ENCODE measurements around the gene MICAL3. TPM values are rescaled to one million over a fixed set of nuclear protein-coding genes. Genes with fewer than 3 reads are reported as not detected.
A peak's percentile ranks its signal among the peaks of the same experiment; 100 is the strongest.

Gene MICAL3
- total and polyA plus RNA-seq, 9 of the 15 experiments (the other 6 are each of a cell fraction or from before 2014, with no cell fraction given), result 0.53 to 32.1 (median 12.3) TPM

GRCh38 chr22:17888439-17888838 is 135.9 kb downstream of the MICAL3 start (continued):
- no peak for TF ChIP-seq ZNF740 (CRISPR knock-in tag; IDR thresholded peaks at IDR 0.05)
- no peak for TF ChIP-seq ZNF740 (tag; IDR thresholded peaks at IDR 0.05)

GRCh38 chr22:17884893-17885292 is 139.5 kb downstream of the MICAL3 start:
- TF ChIP-seq HDAC3 (IDR thresholded peaks at IDR 0.05; ENCODE audit: borderline replicate concordance, partially characterized antibody) (no peak), PBX2 (CRISPR knock-in tag; IDR thresholded peaks at IDR 0.05; ENCODE audit: low read depth) (no peak), PBX2 (tag; conservative IDR thresholded peaks at IDR 0.05; ENCODE audit: low read depth) (peak; percentile 25; the same call in 1 of the 2 replicates)
- Histone ChIP-seq H3K79me2 (ENCODE audit: control insufficient read depth, insufficient read depth, low read length) (no peaks in the 10 kb centered on the region), H4K20me1 (replicated peaks; ENCODE audit: control insufficient read depth, insufficient read depth, low read length) (no peaks in the 10 kb centered on the region), H3K27me3 (ENCODE audit: control insufficient read depth in 2 of 2, insufficient read depth in 2 of 2, low read length in 2 of 2) (no peaks in the 10 kb centered on the region), H3K9me1 (ENCODE audit: control insufficient read depth, insufficient read depth, low read length) (no peaks in the 10 kb centered on the region), H3K36me3 (ENCODE audit: control insufficient read depth, insufficient read depth, low read length) (peaks cover 67% of the 10 kb centered on the region), H2AFZ (ENCODE audit: low read depth, low read length) (no peak overlapping the region), H3K4me2 (ENCODE audit: insufficient read depth, low read length) (no peak overlapping the region), H3K4me1 (replicated peaks in 1 of 2; ENCODE audit: control insufficient read depth in 2 of 2, insufficient read depth in 2 of 2, low read length in 2 of 2) (peaks cover 0 to 3% of the 10 kb centered on the region in 2 experiments; a peak in 1 of 5 replicates), H3K4me3 (no peak overlapping the region), H3K27ac (ENCODE audit: extremely low read depth, low read depth, low read length) (no peak overlapping the region), H3K9me3 (replicated peaks; ENCODE audit: control insufficient read depth, insufficient read depth, low read depth, low read length) (no peaks in the 10 kb centered on the region), H3K9ac (ENCODE audit: insufficient read depth in 1 of 2, low read depth in 2 of 2, low read length in 2 of 2) (no peak overlapping the region)
- in situ Hi-C loops (cut with MboI), result no loop called here
- CTCF ChIA-PET (ENCODE audit: low intra/inter-chr PET ratio), result no interaction called here
- WGBS (ENCODE audit: insufficient coverage, low coverage, missing lambda C conversion rate), result 44% methylated on average over 8 of the region's 8 CpGs
- ATAC-seq (no peak), DNase-seq (ENCODE audit: extremely low read depth in 1 of 4, low spot score in 3 of 4) (no peak), FAIRE-seq (no peak)
- POLR2A ChIA-PET, result interaction anchor here (0.7 kb wide), 2 partner anchors 16 to 38 kb away, joined by 3 read pairs; no protein-coding TSS in a partner anchor
- intact Hi-C loops (cut with micrococcal nuclease), result loop anchor here (5.0 kb wide), 1 partner anchor 137 kb away; the partner anchor contains the start of gene MICAL3
- BruUV-seq (replicated peaks), result no TSS peak

Measured in K562 (cell line).